Muscle layer of duodenum (tissue), 2 donors: ENCODE measurements around the gene TSPAN10.

Experiments used
- H3K27ac ChIP-seq: one replicate; pipeline ENCODE4 v1.7.0; 2013; ENCODE audit warnings: mild to moderate bottlenecking, low read length
- H3K27me3 ChIP-seq: one replicate; pipeline ENCODE4 v1.7.0; 2013; ENCODE audit warnings: low read depth, mild to moderate bottlenecking, control low read depth, low read length
- H3K36me3 ChIP-seq, 2 donors: one replicate each; pipeline ENCODE4 v1.7.0; 2013; ENCODE audit warnings: low read length in 2 of 2, control low read depth in 1 of 2, mild to moderate bottlenecking in 1 of 2; ENCODE audit not compliant: insufficient read depth in 2 of 2, control insufficient read depth in 1 of 2
- H3K4me1 ChIP-seq, 2 donors: one replicate each; pipeline ENCODE4 v1.7.0; 2013; ENCODE audit warnings: low read length in 2 of 2, mild to moderate bottlenecking in 2 of 2, control low read depth in 1 of 2, moderate library complexity in 1 of 2; ENCODE audit not compliant: insufficient read depth in 2 of 2, control insufficient read depth in 1 of 2
- H3K4me3 ChIP-seq, 2 donors: one replicate each; pipeline ENCODE4 v1.7.0; 2013; ENCODE audit warnings: low read length in 2 of 2, low read depth in 1 of 2, mild to moderate bottlenecking in 1 of 2
- H3K9me3 ChIP-seq, 2 donors: one replicate each; pipeline ENCODE4 v1.7.0; 2013; ENCODE audit warnings: low read length in 2 of 2, control low read depth in 1 of 2, mild to moderate bottlenecking in 1 of 2; ENCODE audit not compliant: control insufficient read depth in 1 of 2
- donor health status: healthy.

TSPAN10 gene

DNA sequence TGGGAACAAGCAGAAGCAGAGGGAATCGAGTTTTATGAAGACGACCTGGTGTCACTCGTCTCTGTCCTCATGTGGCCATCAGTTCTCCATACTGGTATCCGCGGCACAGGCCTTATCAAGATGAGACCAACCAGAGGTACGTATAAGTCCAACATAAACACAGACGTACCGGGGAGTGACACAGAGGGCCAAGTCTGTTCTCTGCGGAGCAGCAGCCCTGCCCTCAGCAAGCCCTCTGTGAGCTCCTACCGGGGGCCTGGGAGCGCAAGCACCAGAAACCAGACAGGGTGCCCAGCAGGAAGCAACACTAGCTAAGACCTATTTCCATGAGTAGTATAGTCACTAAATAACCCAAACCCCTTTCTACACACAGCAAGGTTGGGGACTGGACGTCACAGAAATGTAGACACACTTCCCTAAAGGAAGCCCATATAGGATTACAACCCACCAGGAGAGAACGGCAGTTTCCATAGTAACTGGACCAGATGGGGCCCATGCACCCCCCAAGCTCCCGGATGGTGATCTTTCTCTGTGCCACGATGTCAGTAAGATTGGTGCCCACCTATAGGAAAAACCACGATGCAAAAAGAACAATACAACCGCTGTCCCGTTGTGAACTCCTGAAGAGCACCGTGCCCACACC, 45.7 kb downstream of the TSPAN10 start:
- peaks cover 9 to 25% of the 10 kb centered on the region in 2 donors for H3K4me1 ChIP-seq
- H3K4me3 ChIP-seq = peak overlapping the region; percentile 81 to 82
- H3K27ac ChIP-seq = peak overlapping the region; percentile 56
- no peaks in the 10 kb centered on the region for H3K27me3 ChIP-seq
- no peaks in the 10 kb centered on the region for H3K9me3 ChIP-seq
- peaks cover 14 to 33% of the 10 kb centered on the region in 2 donors for H3K36me3 ChIP-seq

DNA sequence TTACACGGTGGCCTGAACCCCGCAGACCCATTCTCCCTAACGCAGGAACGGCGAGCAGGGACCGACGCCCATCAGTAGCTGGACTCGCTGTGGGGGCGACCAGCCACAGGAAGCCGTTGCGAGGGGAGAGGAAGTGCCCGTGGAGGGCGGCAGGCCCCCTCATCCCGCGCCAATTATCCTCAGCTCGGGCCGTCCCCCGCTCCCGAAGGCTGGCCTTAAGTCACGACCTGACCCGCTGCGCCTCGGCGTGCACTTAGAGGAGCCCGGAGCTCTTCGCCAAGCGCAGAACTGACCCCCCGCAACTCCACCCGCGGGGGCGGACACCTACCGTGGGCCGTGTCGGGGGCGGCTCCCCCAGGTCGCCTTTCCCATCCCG, 46.2 kb downstream of the TSPAN10 start:
- peak overlapping the region; percentile 81 to 82 for H3K4me3 ChIP-seq
- peak overlapping the region; percentile 56 for H3K27ac ChIP-seq
- H3K9me3 ChIP-seq = no peaks in the 10 kb centered on the region
- H3K4me1 ChIP-seq = peaks cover 9 to 25% of the 10 kb centered on the region in 2 donors
- peaks cover 15 to 38% of the 10 kb centered on the region in 2 donors for H3K36me3 ChIP-seq
- H3K27me3 ChIP-seq = no peaks in the 10 kb centered on the region

DNA sequence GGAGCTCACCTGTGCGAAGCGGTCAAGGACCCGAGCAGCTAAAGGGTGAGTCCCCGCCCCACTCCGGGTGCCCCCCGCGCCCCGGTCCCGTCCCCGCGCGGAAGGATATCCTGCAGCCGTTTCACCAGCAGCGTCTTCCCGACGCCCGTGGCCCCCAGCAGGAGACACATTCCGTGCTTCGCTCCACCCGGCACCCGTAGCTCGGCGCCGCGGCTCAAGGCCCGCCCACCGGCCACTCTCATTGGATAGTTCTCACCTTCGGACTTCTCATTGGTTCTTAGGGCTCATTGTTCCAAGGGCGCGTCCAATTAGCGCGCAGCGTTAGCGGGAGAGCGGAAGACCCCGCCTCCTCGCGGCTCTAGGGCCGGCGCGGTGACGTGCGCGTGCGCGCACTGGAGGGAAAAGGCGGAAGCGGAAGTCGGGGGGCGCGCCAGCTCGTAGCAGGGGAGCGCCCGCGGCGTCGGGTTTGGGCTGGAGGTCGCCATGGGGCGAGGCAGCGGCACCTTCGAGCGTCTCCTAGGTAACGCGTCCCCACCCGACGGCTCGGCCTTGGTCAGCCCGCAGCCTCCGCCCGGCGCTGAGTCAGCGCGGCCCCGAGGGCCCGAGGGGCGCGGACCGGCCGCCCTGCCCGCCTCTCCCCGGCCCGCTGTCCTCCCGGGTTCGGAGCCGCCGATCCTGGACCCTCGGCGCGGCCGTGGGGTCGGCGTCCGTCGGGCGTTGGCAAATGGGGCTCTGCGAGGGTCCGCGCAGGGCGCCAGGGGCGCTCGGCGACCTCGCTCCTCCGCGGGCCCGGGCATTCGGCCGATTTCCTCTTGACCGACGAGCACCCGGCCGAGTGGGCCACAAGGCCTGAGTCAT, 46.8 kb downstream of the TSPAN10 start, which contains the start of the genes ARL16 and HGS:
Gene ARL16 (minus strand): TSS at position 214 of the 858 bp plus-strand sequence. CDS start 44 bp downstream, at position 170.
Gene HGS (plus strand): TSS at position 428 of the 858 bp plus-strand sequence. CDS start 56 bp downstream, at position 484.
- H3K9me3 ChIP-seq = no peaks in the 10 kb centered on the region
- peaks cover 9 to 25% of the 10 kb centered on the region in 2 donors for H3K4me1 ChIP-seq
- peaks cover 21 to 44% of the 10 kb centered on the region in 2 donors for H3K36me3 ChIP-seq
- no peaks in the 10 kb centered on the region for H3K27me3 ChIP-seq
- peak within 1 kb of the TSS; percentile 56 for H3K27ac ChIP-seq
- peak within 1 kb of the TSS; percentile 81 to 82 for H3K4me3 ChIP-seq

DNA sequence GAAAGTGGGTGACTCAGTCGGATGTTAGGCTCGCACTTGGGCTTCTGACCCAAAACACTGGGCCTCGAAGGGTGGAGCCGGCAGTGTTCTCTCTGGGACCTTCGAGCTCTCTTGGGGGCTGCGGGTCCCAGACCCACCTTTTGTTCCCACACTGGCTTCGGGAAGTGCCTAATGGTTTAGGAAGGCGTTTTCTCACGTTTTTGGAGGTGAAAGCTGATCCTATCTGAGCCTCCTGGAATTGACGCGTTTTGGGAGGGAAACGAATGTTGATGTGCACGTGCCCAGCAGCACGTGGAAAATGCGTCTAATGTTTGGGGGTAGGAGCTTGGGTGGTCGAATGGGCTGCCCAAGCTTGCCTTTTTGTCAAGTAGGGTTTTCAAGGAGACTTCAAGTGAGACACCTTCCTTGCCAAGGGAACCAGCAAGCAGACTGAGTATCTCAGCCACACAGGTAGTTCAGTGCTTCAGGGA, 47.5 kb downstream of the TSPAN10 start:
- Histone ChIP-seq H3K9me3 (no peaks in the 10 kb centered on the region), H3K27ac (peak overlapping the region; percentile 53), H3K4me3 (peak overlapping the region; percentile 81 to 82), H3K36me3 (peaks cover 25 to 50% of the 10 kb centered on the region in 2 donors), H3K4me1 (peaks cover 9 to 25% of the 10 kb centered on the region in 2 donors), H3K27me3 (no peaks in the 10 kb centered on the region)

DNA sequence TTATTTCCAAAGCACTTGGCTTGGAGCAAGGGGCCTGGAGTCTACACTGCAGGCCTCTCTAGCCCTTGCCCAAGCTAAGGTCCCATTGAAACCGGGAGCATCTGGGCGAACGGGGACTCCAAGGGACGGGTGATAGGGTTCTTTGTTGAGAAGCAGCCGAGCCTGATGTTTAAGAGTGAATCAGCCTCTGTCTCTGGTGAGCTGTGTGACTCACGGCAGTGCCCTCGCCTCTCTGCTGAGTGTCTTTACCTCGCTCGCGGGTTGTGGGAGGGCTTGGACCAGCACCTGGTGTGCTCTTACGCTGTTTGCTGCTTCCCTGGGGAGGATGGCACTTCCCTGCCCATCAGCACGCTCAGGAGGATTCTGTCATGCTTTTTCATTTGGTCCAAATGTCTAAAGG, 48.1 kb downstream of the TSPAN10 start:
- peaks cover 9 to 25% of the 10 kb centered on the region in 2 donors for H3K4me1 ChIP-seq
- no peaks in the 10 kb centered on the region for H3K9me3 ChIP-seq
- no peaks in the 10 kb centered on the region for H3K27me3 ChIP-seq
- peak overlapping the region; percentile 53 for H3K27ac ChIP-seq
- H3K36me3 ChIP-seq = peaks cover 25 to 50% of the 10 kb centered on the region in 2 donors
- H3K4me3 ChIP-seq = peak overlapping the region; percentile 81 to 82

DNA sequence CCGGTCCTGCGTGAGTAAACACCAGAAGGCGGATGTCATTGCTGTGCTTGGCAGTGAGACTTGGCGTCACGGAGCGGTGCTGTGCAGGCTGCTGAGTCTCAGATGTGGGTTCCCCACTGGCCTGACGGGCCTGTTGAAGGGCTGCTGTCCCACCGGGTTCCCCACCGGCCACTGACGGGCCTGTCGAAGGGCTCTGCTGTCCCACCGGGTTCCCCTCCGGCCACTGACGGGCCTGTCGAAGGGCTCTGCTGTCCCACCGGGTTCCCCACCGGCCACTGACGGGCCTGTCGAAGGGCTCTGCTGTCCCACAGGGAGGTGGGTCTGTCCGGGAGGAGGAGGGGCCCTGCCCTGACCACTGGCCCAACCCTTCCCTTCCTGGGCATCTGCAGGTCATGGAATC, 49.6 kb downstream of the TSPAN10 start:
- peaks cover 9 to 25% of the 10 kb centered on the region in 2 donors for H3K4me1 ChIP-seq
- H3K9me3 ChIP-seq = no peaks in the 10 kb centered on the region
- no peak overlapping the region for H3K27ac ChIP-seq
- peaks cover 33 to 60% of the 10 kb centered on the region in 2 donors for H3K36me3 ChIP-seq
- no peaks in the 10 kb centered on the region for H3K27me3 ChIP-seq
- H3K4me3 ChIP-seq = no peak overlapping the region

DNA sequence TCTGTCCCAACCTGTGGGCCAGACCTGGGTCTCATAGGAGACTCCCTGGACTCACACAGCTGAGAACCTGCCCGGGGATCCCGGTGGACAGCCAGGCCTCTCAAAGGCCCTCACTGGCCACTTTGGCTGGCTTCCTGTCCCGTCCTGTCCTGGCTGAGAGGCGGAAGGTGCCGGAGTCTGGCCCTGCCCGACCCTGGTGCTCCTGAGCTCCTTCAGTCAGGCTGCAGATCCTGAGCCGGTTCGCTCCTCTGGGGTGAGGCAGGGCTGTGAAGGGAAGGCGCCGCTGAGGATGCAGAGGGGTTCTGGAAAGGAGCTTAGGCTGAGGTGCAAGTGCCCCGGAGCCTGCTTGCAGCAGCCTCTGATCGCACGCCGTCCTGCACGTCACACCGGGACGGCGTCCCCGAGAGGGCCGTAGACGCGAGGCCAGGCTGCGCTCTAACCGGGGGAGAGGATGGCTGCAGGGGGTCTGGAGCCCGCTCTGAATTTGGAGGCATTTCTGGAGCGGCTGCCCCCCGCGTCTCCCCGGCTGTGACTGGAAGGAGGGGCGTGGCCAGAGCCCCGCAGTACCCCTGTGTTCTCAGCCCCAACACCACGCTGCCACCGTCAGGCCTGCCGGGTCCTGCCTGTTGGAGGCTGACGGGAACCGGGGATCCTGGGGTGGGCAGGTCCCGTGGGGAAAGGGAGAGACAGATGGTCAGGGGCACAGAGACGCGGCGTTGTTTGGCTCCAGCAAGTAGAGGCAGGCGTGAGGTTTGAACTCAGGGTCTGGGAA, 51.0 kb downstream of the TSPAN10 start:
- Histone ChIP-seq H3K36me3 (peaks cover 39 to 72% of the 10 kb centered on the region in 2 donors), H3K9me3 (no peaks in the 10 kb centered on the region), H3K4me1 (peaks cover 9 to 16% of the 10 kb centered on the region in 2 donors), H3K27me3 (no peaks in the 10 kb centered on the region), H3K27ac (no peak overlapping the region), H3K4me3 (no peak overlapping the region)

DNA sequence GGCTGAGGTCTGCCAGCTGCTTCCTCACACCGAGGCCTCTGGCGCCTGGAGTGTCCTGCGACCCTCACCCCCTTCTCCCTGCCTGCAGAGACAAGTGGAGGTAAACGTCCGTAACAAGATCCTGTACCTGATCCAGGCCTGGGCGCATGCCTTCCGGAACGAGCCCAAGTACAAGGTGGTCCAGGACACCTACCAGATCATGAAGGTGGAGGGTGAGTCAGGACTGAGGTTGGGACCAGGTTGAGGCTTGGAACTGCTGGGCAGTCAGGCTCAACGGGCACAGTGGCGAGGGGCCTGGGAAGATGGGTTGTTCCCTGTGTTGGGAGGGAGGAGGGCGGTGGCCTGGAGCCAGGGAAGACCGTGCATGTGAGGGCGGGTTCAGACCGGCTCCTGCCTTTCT, 51.6 kb downstream of the TSPAN10 start:
- Histone ChIP-seq H3K4me1 (peaks cover 9 to 13% of the 10 kb centered on the region in 2 donors), H3K9me3 (no peaks in the 10 kb centered on the region), H3K27me3 (no peaks in the 10 kb centered on the region), H3K27ac (no peak overlapping the region), H3K36me3 (peaks cover 39 to 78% of the 10 kb centered on the region in 2 donors), H3K4me3 (no peak overlapping the region)

DNA sequence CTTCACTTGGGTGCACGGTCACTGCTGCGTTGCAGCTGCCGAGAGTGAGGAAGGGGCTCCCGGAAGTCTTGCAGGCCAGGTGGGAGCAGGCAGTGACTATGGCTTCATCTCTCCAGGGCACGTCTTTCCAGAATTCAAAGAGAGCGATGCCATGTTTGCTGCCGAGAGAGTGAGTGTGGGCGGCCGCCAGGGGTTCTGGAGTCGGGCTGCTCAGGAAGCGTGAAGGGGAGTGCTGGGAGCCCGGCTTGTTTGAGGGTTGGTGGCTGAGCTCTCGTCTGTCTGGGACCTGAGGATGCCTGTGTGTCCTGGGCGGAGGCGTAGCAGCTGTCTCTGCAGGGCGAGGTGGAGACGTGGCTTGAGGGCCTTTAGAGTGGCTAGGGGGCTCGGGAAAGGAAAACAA, 53.1 kb downstream of the TSPAN10 start:
- Histone ChIP-seq H3K27me3 (no peaks in the 10 kb centered on the region), H3K36me3 (peaks cover 52 to 88% of the 10 kb centered on the region in 2 donors), H3K27ac (no peak overlapping the region), H3K9me3 (no peaks in the 10 kb centered on the region), H3K4me1 (peaks cover 3 to 7% of the 10 kb centered on the region in 2 donors), H3K4me3 (no peak overlapping the region)

DNA sequence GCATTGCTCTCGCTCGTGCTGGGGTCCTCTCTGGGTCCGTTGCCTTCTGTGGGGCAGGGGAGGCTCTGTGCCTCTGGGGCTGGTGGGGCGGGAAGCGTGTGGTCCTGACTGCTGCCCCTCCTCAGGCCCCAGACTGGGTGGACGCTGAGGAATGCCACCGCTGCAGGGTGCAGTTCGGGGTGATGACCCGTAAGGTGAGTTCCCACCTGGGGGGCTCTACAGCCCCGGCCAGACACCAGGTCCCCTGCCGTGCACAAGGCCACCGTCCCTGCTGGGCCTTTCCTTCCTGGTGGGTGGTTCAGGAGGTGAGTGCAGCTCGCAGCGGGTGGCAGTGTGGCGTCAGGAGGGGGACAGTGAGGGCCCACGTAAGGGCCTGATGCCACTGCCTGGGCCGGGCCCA, 53.6 kb downstream of the TSPAN10 start:
- Histone ChIP-seq H3K27ac (no peak overlapping the region), H3K4me1 (peaks cover 0 to 2% of the 10 kb centered on the region in 2 donors), H3K4me3 (no peak overlapping the region), H3K9me3 (no peaks in the 10 kb centered on the region), H3K36me3 (peaks cover 55 to 93% of the 10 kb centered on the region in 2 donors), H3K27me3 (no peaks in the 10 kb centered on the region)
